ENCODE measurements around the gene PLEKHA8.

PLEKHA8 gene, protein sequence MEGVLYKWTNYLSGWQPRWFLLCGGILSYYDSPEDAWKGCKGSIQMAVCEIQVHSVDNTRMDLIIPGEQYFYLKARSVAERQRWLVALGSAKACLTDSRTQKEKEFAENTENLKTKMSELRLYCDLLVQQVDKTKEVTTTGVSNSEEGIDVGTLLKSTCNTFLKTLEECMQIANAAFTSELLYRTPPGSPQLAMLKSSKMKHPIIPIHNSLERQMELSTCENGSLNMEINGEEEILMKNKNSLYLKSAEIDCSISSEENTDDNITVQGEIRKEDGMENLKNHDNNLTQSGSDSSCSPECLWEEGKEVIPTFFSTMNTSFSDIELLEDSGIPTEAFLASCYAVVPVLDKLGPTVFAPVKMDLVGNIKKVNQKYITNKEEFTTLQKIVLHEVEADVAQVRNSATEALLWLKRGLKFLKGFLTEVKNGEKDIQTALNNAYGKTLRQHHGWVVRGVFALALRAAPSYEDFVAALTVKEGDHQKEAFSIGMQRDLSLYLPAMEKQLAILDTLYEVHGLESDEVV

DNA sequence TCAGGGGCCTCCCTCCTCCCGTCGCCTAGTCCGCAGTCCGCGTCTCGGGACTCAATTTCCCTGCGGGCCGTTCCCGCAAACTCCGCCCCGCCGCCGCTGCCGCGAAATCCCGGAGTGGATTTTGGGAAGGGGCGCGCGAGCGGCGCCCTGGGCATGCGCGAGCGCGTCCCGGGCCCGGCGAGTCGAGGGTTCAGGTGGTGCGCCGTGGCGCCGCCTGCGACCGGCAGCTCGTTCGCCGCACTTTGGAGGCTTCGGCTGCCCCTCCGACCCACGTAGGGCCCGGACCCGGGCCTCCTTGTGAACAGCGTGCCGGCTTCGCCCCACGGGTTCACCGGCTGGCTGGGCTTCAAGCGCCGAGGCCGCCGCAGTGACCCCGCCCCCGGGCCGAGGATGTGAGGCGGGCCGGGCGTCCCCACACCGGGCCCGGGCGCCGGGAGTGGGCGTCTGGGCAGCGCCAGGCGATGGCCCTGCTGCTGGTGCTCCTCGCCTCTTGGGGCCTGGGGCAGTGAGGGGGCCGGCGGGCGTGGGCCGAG, at the start of gene PLEKHA8:
PLEKHA8 (plus strand) TSS at position 197 of the 533 bp plus-strand sequence. CDS start 351 bp downstream, outside the sequence.
- DNase-seq (ENCODE audit: low read depth, low spot score): no peak

DNA sequence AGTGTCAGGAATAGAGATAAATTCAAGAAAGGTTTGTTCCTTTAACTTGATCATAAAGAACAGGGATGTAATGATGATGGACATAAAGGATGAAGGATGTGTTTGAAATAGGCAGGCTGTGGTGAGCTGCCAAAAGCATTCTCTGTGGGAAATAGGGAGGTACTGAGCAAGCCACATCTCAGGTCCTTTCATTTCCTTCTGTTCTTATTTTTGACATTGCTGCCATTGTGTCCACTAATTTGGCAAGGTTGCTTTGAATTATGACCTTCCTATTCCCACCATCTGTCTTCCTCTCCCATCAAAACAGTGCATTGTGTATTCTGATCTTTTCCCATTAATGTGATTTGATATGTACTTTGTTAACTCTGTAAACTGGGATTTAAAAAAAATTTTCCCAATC, 48.1 kb upstream of the PLEKHA8 start:
- no peak for DNase-seq (ENCODE audit: low read depth, low spot score)

DNA sequence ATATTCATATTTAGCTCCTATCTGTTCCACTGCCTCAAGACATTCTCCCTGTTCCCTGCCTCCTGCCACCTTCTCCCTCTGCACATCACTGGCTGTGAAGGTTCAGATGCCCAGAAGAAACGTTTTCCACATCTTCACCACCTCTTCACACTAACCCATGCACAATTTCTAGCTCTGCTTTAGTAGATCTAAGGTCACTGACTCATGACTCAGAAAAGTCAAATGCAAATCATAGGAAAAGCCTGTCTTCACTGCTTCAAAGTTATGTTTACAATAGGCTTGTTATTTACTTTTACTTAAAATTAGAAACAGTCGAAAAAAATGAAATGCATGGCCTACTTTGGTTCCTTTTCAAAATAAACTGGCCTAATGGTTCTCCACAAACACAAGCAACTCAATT, 41.1 kb upstream of the PLEKHA8 start:
- no peak for DNase-seq (ENCODE audit: low read depth, low spot score)

DNA sequence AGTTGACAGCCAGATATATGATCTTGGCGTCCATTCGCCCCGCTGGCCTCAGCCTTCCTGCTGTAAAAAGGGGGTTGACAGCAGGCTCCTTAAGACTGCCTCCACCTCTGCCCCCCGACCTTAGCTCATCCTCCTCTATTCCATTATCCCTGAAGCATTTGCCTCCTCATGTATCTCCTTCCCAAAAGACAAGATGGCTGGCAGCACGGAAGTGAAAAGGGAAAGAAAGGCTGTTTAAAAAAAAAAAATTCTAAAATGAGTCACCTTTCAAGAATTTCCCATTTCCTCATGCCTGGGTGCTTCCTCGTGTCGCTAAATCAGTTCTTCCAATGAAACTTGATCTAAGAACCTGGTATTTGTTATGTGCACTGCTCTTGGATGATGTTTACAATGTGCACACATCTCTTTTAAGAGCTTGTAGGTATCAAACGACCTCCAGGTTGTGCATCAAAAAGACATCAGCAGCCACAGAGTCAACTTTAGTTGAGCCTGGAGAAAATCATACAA, 40.3 kb upstream of the PLEKHA8 start:
- DNase-seq (ENCODE audit: low read depth, low spot score): no peak

DNA sequence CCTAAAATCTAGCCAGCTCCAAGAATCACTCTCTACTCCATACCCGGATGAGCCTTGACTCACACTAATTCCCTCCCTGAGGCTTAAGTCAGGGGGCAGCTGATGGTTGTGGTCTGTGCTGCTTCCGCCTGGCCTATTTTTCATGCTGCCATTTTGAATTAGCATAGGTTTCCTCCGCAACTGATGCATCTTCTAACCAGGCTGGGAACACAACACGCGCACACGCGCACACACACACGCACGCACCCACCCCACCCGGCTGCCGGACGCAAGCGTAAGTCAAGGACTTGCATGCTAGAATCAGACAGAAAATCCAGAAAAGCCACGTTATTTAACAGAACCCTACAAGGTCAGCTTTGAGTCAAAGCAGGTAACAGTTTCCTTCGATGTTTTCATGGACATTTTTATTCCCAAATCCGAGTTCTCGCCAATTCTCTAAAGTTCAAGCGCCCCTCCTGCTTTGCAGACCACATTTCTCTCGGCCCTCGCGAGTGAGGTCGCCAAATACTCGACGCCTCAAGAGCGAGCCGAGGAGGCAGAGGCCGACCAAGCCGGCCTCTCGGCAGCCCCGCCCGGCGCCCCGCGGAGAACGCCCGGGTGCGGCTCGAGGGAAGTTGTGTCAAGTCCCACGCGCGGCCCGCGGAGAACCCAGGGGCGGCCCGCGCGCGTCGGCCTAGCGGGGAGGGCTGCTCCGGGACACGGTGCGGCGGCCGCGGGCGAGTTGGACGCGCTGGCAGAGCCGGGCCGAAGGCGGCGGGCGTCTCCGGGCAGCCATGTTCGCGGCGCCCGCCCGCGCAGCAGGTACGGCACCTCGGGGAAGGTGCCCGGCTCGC, 39.6 kb upstream of the PLEKHA8 start:
- DNase-seq (ENCODE audit: low read depth, low spot score): no peak

DNA sequence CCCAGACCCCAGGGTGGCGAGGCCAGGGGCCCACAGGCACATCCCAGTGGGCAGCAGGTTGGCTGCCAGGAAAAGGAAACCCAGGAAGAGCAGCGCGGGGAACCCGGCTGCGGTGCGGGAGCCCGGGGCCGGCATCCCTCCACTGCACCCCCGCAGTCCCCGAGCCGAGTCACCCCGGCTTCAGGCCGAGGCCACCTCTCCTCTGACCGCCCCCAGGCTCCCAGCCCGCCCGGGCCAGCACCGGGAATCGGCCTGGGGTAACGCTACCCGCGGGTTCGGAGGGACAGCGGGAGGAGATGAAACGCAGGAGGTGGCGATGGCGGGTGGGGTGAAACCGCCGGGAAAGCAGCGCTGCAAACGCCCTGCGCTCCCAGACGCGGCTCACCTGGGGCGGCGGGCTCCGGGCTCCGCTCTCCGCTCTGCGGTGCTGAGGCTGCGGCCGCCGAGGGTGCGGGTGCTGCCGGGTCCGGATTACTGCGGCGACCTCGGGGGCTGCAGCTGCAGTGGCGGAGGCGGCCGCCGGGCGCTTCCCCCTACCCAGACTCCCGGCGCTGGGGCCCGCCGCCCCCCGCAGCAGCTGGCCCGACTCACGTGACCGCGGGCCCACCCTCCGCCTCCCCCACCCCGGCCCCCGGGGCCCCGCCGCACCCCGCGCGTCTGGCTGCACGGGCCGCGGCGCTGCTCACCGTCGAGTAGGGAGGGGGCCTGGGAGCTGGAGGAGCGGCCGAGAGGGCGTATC, 38.8 kb upstream of the PLEKHA8 start, which contains the start of gene SCRN1:
SCRN1 (minus strand) TSS at position 545 of the 739 bp plus-strand sequence. CDS start 20,734 bp downstream, outside the sequence.
- no peak for DNase-seq (ENCODE audit: low read depth, low spot score)

DNA sequence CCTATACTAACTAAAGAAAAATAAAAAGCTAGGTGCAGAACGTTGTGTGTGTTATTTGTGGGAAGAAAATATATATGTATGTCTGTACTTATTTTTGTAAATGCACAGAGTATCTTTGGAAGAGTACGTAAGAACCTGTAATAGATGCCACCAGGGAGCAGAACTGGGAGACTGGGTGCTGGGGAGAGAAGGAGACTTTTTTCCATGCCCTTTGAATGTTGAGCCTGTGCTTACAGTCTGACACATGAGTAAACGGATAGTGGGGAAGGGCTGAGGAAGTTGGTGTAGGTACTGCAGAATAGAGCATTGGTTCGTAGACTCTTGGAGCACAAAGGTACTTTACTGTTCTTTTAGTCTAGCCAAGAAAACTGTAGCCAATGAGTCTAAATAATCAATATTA, 37.3 kb upstream of the PLEKHA8 start:
- DNase-seq (ENCODE audit: low read depth, low spot score): no peak

DNA sequence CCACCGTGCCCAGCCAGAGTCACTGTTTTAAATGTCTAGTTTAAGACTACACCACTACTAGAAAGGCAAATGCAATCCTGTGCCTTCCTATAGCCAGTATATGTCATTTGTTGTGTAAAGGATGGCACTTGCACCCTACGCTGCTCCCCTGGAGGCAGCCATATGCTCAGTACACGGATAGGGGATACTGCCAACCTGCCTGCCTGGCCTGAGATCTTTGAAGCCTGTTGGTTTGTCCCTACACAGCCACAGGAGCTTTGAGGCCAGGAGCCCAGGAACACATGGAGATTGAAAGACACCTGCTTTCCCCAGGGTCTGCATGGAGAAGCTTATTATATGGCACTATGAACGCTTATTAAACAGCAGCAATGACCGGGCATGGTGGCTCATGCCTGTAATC, 36.3 kb upstream of the PLEKHA8 start:
- no peak for DNase-seq (ENCODE audit: low read depth, low spot score)

DNA sequence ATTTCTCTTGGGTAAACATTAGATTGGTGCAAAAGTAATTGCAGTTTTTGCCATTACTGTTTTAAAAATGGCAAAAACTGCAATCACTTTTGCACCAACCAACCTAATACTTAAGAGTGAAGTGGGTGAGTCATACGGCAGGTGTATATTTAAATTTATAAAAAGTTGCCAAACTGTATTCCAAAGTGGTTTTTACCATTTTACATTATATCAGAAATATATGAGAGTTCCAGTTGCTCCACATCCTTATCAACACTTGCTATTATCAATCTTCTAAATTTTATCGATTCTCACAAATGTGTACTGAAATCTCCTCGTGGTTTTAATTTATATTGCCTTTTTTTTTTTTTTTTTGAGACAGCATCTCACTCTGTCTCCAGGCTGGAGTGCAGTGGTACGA, 35.1 kb upstream of the PLEKHA8 start:
- no peak for DNase-seq (ENCODE audit: low read depth, low spot score)

DNA sequence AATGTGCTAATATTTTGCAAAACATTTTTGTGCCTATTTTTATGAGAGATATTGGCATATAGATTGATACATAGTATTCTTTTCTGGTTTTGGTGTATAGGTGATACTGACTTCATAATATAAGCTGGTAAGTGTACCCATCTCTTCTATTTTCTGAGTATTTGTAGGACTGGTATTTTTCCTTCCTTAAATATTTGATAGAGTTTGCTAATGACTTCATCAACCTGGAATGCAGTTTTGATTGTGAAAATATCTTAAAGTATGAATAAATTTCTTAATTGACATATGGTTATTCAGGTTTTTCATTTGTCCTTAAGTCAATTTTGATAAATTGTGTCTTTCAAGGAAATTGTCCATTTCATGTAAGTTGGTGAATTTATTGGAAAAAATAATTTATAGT, 32.6 kb upstream of the PLEKHA8 start:
- no peak for DNase-seq (ENCODE audit: low read depth, low spot score)

DNA sequence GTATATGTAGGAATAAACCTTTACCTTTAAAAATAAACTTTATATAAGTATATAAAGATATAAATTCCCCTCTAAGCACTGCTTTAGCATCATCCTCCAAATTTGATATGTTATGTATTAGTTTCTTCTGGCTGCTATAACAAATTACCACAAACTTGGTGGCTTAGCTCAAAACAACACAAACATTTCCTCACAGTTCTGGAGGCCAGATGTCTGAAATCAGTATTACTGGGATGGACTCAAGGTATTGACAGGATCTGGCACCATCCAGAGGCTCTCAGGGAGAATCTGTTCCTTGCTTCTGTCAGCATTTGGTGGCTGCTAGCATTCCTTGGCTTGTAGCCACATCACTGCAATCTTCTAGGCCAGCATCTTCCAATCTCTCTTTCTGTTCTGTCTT, 31.9 kb upstream of the PLEKHA8 start:
- no peak for DNase-seq (ENCODE audit: low read depth, low spot score)

DNA sequence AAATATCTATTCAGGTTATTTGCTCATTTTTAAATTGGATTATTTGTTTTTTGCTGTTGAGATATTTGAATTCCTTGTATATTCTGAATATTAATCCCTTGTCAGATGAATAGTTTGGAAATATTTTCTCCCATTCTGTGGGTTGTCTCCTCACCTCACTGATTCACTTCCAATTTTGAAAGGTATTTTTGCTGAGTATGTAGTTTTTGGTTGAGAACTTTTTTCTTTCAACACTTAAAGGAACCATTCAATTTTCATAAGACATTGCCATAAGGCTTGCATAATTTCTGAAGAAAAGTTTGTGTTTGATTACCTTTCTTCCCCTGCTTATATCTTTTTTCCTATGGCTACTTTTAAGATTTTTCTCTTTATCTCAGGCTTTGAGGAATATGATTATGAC, 29.7 kb upstream of the PLEKHA8 start:
- no peak for DNase-seq (ENCODE audit: low read depth, low spot score)

DNA sequence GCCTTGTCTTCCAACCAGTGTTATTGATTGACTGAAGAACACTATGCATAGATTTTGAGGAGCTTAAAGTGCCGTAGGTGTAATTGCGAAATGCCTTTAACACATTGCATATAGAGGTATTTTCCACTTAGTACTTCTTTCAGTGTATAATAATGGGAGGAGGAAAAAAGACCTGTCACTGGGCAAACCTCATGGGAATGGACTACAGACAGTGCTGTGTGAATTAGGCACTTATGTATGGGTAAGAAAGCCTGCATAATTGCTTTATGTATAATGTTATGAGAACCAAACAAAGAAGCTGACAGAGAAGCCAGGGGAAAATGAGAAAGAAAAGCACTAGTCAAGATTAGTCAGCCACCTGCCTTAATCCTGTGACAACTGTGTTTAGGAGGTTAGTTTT, 26.2 kb upstream of the PLEKHA8 start:
- DNase-seq (ENCODE audit: low read depth, low spot score): no peak

DNA sequence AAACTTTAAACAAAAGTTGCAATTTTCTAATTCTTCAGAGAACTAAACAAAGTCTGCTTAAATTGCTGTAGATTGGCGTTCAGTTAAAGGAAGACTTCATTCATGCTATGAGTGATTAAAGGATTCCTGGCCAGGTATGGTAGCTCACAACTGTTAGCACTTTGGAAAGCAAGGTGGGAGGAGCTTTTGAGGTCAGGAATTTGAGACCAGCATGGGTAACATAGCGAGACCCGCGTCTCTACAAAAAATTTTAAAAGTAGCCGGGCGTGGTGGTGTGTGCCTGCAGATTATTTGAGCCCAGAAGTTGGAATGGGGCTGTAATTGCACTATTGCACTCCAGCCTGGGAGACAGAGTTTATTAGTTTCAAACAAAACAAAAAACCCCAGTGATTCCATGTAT, 25.1 kb upstream of the PLEKHA8 start:
- no peak for DNase-seq (ENCODE audit: low read depth, low spot score)

DNA sequence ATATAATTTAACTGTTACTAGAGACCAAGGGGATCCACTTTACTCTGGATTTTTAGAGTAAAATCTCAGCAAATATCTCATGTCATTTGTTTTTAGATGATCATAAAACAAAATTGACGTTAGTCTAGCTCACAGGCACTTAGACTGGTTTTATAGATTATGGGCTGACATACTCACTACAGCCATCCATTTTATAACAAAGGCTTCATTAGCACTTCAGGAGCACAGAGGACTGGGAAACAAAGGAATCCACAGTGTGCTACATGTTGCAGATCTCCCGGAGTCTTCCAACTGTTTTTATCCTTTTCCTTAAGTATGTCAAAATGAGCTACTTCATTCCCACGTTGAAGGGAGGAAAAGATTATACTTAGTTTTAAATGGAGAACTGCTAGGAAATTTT, 22.7 kb upstream of the PLEKHA8 start:
- DNase-seq (ENCODE audit: low read depth, low spot score): no peak

DNA sequence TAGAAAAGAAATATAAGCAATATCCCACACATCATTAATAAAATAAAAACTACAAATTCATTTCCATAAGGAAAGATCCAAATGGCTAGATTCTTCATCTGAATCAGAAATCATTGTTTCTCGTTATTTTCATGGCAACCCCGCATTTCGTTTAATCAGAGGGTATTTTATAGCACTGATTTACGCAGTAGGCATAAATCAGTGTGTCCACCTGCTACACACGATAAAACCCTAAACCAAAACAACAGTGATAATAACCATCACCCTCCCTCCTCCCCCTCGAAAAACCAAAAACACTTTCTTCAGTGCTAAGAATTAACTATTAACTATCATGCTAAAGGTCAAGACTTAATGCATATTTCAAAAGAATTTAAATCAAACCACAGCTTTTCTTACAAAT, 18.2 kb upstream of the PLEKHA8 start:
- no peak for DNase-seq (ENCODE audit: low read depth, low spot score)

DNA sequence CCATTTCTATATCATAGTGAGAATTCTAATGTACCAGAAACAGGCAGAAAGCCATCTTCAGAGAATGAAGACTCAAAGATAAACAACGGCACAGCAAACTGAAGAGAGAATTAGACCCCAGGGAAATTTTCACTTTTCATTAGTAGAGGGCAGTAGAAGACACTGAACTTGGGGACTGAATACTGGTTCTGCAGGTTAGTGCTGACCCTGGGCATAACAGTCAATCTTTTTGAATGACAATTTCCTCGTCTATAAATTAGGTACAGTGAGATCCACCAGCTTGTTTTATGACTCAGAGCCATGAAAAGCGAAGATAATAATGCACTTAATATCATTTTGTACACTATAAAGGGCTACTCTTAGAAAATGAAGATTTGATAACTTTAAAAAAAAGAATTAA, 15.5 kb upstream of the PLEKHA8 start:
- no peak for DNase-seq (ENCODE audit: low read depth, low spot score)

DNA sequence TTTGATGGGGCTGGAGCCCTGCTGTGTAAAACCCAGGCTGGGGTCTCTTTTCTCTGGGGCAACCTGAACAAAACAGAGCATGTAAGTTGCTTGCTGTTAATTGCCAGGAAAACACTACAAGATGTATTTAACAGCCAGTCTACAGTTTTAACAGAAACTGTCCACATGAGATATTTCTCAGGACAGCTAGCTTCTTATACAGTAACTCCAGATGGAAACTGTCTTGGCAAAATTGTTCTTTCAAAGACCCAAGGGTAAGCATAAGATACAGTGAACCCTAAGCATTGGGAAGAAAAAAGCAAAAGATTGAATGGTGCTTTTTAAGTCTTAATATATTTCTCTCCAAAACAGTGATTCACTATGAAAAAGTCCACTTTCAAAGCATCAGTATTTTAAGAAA, 9.8 kb upstream of the PLEKHA8 start:
- DNase-seq (ENCODE audit: low read depth, low spot score): no peak

DNA sequence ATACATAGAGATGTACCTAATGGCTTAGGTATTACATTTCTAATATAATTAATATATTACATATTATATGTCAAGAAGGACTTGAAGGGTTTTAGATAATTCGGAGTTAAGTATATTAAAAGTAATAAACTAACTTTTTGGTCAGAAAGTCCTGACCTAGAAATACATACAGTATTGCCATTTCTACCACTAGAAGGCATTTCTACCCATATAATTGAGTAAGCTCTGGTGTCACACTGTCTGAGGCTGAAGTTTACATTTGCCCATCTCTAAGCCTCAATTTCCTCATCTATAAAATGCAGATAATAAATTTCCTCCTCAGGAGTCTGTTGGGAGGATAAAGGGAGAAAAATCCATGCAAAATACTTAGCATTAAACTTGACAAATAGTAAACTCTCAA, 8.8 kb upstream of the PLEKHA8 start:
- no peak for DNase-seq (ENCODE audit: low read depth, low spot score)

DNA sequence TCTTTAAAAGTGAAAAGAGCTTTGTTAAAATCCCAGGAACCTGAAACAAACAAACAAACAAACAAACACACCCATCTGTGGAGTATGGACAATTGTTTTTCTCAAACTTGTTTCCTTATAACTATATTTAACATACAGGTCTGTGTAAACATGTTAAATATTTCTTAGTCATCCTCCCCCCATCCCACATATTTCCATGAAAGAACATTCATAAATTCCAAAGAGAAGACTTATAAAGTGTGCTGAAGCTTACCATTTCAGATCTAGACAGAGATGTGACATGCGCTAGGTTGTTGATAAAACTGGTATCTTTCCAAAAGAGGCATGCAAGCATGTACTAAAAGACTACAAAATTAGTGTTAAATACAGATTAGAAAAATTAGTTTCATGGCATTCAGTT, 8.3 kb upstream of the PLEKHA8 start:
- DNase-seq (ENCODE audit: low read depth, low spot score): no peak

DNA sequence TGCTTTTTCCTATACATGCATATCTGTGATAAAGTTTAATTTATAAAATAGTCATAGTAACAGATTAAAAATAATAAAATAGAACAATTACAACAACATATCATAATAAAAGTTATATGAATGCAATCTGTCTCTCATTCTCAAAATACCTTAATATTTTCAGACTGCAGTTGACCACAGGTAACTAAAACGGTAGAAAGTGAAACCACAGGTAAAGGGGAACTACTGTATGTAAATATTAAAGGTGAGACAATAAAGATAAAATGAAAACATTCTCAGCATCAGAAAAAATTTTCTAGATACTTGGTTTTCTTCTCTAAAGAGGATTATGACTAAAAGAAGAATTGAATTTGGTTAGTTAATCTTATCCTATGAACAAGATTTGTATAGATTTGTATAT, 7.7 kb upstream of the PLEKHA8 start:
- no peak for DNase-seq (ENCODE audit: low read depth, low spot score)

All from iPS DF 19.7 (cell line).